ENCODE results near the gene TUB.

The TUB gene

GRCh38 chr11:8045839-8046238 is 35.2 kb upstream of the TUB start:
- no peak for FAIRE-seq

- FAIRE-seq, result no peak
Observed at GRCh38 chr11:8047382-8047781, 33.6 kb upstream of the TUB start.

GRCh38 chr11:8049084-8049483 is 31.9 kb upstream of the TUB start:
- no peak for FAIRE-seq

GRCh38 chr11:8055091-8055835 is 25.7 kb upstream of the TUB start:
- FAIRE-seq, result no peak

GRCh38 chr11:8055836-8056526 is 25.0 kb upstream of the TUB start:
- FAIRE-seq, result no peak

GRCh38 chr11:8056810-8057463 is 24.1 kb upstream of the TUB start:
- no peak for FAIRE-seq

GRCh38 chr11:8058216-8058615 is 22.8 kb upstream of the TUB start:
- no peak for FAIRE-seq

GRCh38 chr11:8059030-8059429 is 22.0 kb upstream of the TUB start:
- FAIRE-seq, result no peak

GRCh38 chr11:8059571-8060011 is 21.4 kb upstream of the TUB start:
- FAIRE-seq, result no peak

GRCh38 chr11:8060146-8060719 is 20.8 kb upstream of the TUB start:
- no peak for FAIRE-seq

- no peak for FAIRE-seq
Observed at GRCh38 chr11:8060801-8061554, 20.0 kb upstream of the TUB start.

- FAIRE-seq, result no peak
Observed at GRCh38 chr11:8061555-8062428, 19.2 kb upstream of the TUB start.

- FAIRE-seq, result no peak
Observed at GRCh38 chr11:8062781-8063257, 18.2 kb upstream of the TUB start.

GRCh38 chr11:8063324-8063723 is 17.7 kb upstream of the TUB start:
- no peak for FAIRE-seq

- no peak for FAIRE-seq
Observed at GRCh38 chr11:8065031-8065430, 16.0 kb upstream of the TUB start.

- no peak for FAIRE-seq
Observed at GRCh38 chr11:8066036-8066910, 14.7 kb upstream of the TUB start.

GRCh38 chr11:8066911-8067455 is 14.0 kb upstream of the TUB start:
- FAIRE-seq, result no peak

GRCh38 chr11:8067567-8067928 is 13.5 kb upstream of the TUB start:
- no peak for FAIRE-seq

GRCh38 chr11:8067929-8068575 is 13.0 kb upstream of the TUB start:
- no peak for FAIRE-seq

Measured in G401.6 (cell line).